ENCODE data around the gene SYTL3.
"Not testable (repeated sequence)": the region's sequence is repeated elsewhere in the genome, so short reads cannot be mapped to it uniquely, and the experiment has no call there.

The SYTL3 gene

GRCh38 chr6:158694913-158695312, 45.1 kb downstream of the SYTL3 start:
- Histone ChIP-seq H3K9me3 (ENCODE audit: control insufficient read depth, low read depth, low read length) (no peaks in the 10 kb centered on the region), H3K27ac (ENCODE audit: low read length) (no peak overlapping the region), H3K4me3 (ENCODE audit: low read length) (no peak overlapping the region), H3K4me1 (ENCODE audit: control insufficient read depth, low read depth, low read length) (no peaks in the 10 kb centered on the region), H3K9ac (ENCODE audit: low read length) (no peak overlapping the region), H3K27me3 (ENCODE audit: control insufficient read depth, insufficient read depth, low read length) (no peaks in the 10 kb centered on the region), H3K36me3 (ENCODE audit: control insufficient read depth, low read depth, low read length) (no peaks in the 10 kb centered on the region)

GRCh38 chr6:158697811-158698210, 48.0 kb downstream of the SYTL3 start:
- Histone ChIP-seq H3K4me1 (ENCODE audit: control insufficient read depth, low read depth, low read length) (no peaks in the 10 kb centered on the region), H3K27ac (ENCODE audit: low read length) (no peak overlapping the region), H3K4me3 (ENCODE audit: low read length) (no peak overlapping the region), H3K27me3 (ENCODE audit: control insufficient read depth, insufficient read depth, low read length) (no peaks in the 10 kb centered on the region), H3K36me3 (ENCODE audit: control insufficient read depth, low read depth, low read length) (no peaks in the 10 kb centered on the region), H3K9ac (ENCODE audit: low read length) (no peak overlapping the region), H3K9me3 (ENCODE audit: control insufficient read depth, low read depth, low read length) (no peaks in the 10 kb centered on the region)

- Histone ChIP-seq H3K9me3 (ENCODE audit: control insufficient read depth, low read depth, low read length) (no peaks in the 10 kb centered on the region), H3K9ac (ENCODE audit: low read length) (no peak overlapping the region), H3K36me3 (ENCODE audit: control insufficient read depth, low read depth, low read length) (no peaks in the 10 kb centered on the region), H3K27ac (ENCODE audit: low read length) (no peak overlapping the region), H3K27me3 (ENCODE audit: control insufficient read depth, insufficient read depth, low read length) (no peaks in the 10 kb centered on the region), H3K4me3 (ENCODE audit: low read length) (no peak overlapping the region), H3K4me1 (ENCODE audit: control insufficient read depth, low read depth, low read length) (no peaks in the 10 kb centered on the region)
Observed at GRCh38 chr6:158698931-158699330, 49.1 kb downstream of the SYTL3 start.

GRCh38 chr6:158701268-158701667, 51.4 kb downstream of the SYTL3 start:
- H3K9me3 ChIP-seq (ENCODE audit: control insufficient read depth, low read depth, low read length); H3K4me3 ChIP-seq (ENCODE audit: low read length); H3K4me1 ChIP-seq (ENCODE audit: control insufficient read depth, low read depth, low read length); H3K9ac ChIP-seq (ENCODE audit: low read length); H3K36me3 ChIP-seq (ENCODE audit: control insufficient read depth, low read depth, low read length); H3K27me3 ChIP-seq (ENCODE audit: control insufficient read depth, insufficient read depth, low read length); H3K27ac ChIP-seq (ENCODE audit: low read length): not testable (repeated sequence)

GRCh38 chr6:158703111-158703836, 53.4 kb downstream of the SYTL3 start:
- Histone ChIP-seq H3K27ac (ENCODE audit: low read length) (no peak overlapping the region), H3K9me3 (ENCODE audit: control insufficient read depth, low read depth, low read length) (no peaks in the 10 kb centered on the region), H3K4me1 (ENCODE audit: control insufficient read depth, low read depth, low read length) (peaks cover 3% of the 10 kb centered on the region), H3K36me3 (ENCODE audit: control insufficient read depth, low read depth, low read length) (no peaks in the 10 kb centered on the region), H3K27me3 (ENCODE audit: control insufficient read depth, insufficient read depth, low read length) (peaks cover 4% of the 10 kb centered on the region), H3K4me3 (ENCODE audit: low read length) (no peak overlapping the region), H3K9ac (ENCODE audit: low read length) (no peak overlapping the region)

- Histone ChIP-seq H3K4me3 (ENCODE audit: low read length) (peak overlapping the region; percentile 51), H3K36me3 (ENCODE audit: control insufficient read depth, low read depth, low read length) (no peaks in the 10 kb centered on the region), H3K27me3 (ENCODE audit: control insufficient read depth, insufficient read depth, low read length) (peaks cover 4% of the 10 kb centered on the region), H3K9me3 (ENCODE audit: control insufficient read depth, low read depth, low read length) (no peaks in the 10 kb centered on the region), H3K4me1 (ENCODE audit: control insufficient read depth, low read depth, low read length) (peaks cover 3% of the 10 kb centered on the region), H3K9ac (ENCODE audit: low read length) (no peak overlapping the region), H3K27ac (ENCODE audit: low read length) (no peak overlapping the region)
Observed at GRCh38 chr6:158703837-158704822, 54.3 kb downstream of the SYTL3 start.

GRCh38 chr6:158705386-158706126, 55.7 kb downstream of the SYTL3 start:
- peaks cover 4% of the 10 kb centered on the region for H3K27me3 ChIP-seq (ENCODE audit: control insufficient read depth, insufficient read depth, low read length)
- peaks cover 3% of the 10 kb centered on the region for H3K4me1 ChIP-seq (ENCODE audit: control insufficient read depth, low read depth, low read length)
- no peaks in the 10 kb centered on the region for H3K36me3 ChIP-seq (ENCODE audit: control insufficient read depth, low read depth, low read length)
- no peak overlapping the region for H3K4me3 ChIP-seq (ENCODE audit: low read length)
- no peaks in the 10 kb centered on the region for H3K9me3 ChIP-seq (ENCODE audit: control insufficient read depth, low read depth, low read length)
- H3K27ac ChIP-seq (ENCODE audit: low read length), result no peak overlapping the region
- H3K9ac ChIP-seq (ENCODE audit: low read length), result no peak overlapping the region

- Histone ChIP-seq H3K4me3 (ENCODE audit: low read length) (no peak overlapping the region), H3K9me3 (ENCODE audit: control insufficient read depth, low read depth, low read length) (no peaks in the 10 kb centered on the region), H3K27me3 (ENCODE audit: control insufficient read depth, insufficient read depth, low read length) (peaks cover 4% of the 10 kb centered on the region), H3K27ac (ENCODE audit: low read length) (no peak overlapping the region), H3K36me3 (ENCODE audit: control insufficient read depth, low read depth, low read length) (no peaks in the 10 kb centered on the region), H3K4me1 (ENCODE audit: control insufficient read depth, low read depth, low read length) (peaks cover 3% of the 10 kb centered on the region), H3K9ac (ENCODE audit: low read length) (no peak overlapping the region)
Observed at GRCh38 chr6:158706369-158706982, 56.6 kb downstream of the SYTL3 start.

- H3K27me3 ChIP-seq (ENCODE audit: control insufficient read depth, insufficient read depth, low read length), result peaks cover 4% of the 10 kb centered on the region
- no peak overlapping the region for H3K9ac ChIP-seq (ENCODE audit: low read length)
- H3K27ac ChIP-seq (ENCODE audit: low read length), result no peak overlapping the region
- no peaks in the 10 kb centered on the region for H3K36me3 ChIP-seq (ENCODE audit: control insufficient read depth, low read depth, low read length)
- H3K4me1 ChIP-seq (ENCODE audit: control insufficient read depth, low read depth, low read length), result peaks cover 3% of the 10 kb centered on the region
- H3K4me3 ChIP-seq (ENCODE audit: low read length), result no peak overlapping the region
- no peaks in the 10 kb centered on the region for H3K9me3 ChIP-seq (ENCODE audit: control insufficient read depth, low read depth, low read length)
Observed at GRCh38 chr6:158707120-158707820, 57.4 kb downstream of the SYTL3 start.

GRCh38 chr6:158707821-158708195, 58.0 kb downstream of the SYTL3 start:
- no peak overlapping the region for H3K27ac ChIP-seq (ENCODE audit: low read length)
- no peak overlapping the region for H3K9ac ChIP-seq (ENCODE audit: low read length)

More at GRCh38 chr6:158707821-158708195, 58.0 kb downstream of the SYTL3 start:
- Histone ChIP-seq H3K4me1 (ENCODE audit: control insufficient read depth, low read depth, low read length) (peaks cover 3% of the 10 kb centered on the region), H3K36me3 (ENCODE audit: control insufficient read depth, low read depth, low read length) (no peaks in the 10 kb centered on the region), H3K4me3 (ENCODE audit: low read length) (no peak overlapping the region), H3K9me3 (ENCODE audit: control insufficient read depth, low read depth, low read length) (no peaks in the 10 kb centered on the region), H3K27me3 (ENCODE audit: control insufficient read depth, insufficient read depth, low read length) (peaks cover 4% of the 10 kb centered on the region)
